Measurements from ENCODE around the gene LINC00305.

DNA sequence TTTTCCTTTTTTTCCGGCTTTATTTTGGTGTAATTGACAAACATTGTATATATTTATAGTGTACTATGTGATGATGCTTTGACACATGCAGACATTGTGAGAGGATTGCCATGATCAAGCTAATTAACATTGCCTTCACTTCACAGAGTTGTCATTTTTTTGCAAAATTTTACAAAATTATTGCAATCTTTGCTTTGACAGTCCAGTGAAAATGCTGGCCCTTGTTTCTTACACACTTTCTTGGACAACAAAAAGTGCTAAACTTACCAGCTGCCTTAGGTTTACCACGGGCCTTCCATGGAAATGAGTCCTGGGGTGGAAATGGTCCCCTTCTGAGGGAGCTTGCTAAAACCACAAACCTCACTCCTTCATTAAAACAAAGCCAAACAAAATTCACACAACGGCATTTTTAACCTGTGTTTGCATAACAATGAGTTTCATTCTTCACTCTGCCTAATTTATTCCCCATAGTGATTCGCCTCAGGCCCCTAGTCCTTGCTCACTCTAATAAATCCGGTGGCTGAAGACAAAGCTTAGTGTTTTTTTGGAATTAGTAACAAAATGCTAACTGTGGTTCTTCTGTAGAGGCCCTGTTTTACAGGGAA is 32.2 kb downstream of the LINC00305 start:
- TF ChIP-seq, protein P1, sequence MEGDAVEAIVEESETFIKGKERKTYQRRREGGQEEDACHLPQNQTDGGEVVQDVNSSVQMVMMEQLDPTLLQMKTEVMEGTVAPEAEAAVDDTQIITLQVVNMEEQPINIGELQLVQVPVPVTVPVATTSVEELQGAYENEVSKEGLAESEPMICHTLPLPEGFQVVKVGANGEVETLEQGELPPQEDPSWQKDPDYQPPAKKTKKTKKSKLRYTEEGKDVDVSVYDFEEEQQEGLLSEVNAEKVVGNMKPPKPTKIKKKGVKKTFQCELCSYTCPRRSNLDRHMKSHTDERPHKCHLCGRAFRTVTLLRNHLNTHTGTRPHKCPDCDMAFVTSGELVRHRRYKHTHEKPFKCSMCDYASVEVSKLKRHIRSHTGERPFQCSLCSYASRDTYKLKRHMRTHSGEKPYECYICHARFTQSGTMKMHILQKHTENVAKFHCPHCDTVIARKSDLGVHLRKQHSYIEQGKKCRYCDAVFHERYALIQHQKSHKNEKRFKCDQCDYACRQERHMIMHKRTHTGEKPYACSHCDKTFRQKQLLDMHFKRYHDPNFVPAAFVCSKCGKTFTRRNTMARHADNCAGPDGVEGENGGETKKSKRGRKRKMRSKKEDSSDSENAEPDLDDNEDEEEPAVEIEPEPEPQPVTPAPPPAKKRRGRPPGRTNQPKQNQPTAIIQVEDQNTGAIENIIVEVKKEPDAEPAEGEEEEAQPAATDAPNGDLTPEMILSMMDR (IDR thresholded peaks at IDR 0.05): no peak
- TF ChIP-seq ZFX (IDR thresholded peaks at IDR 0.05; ENCODE audit: borderline replicate concordance): no peak
